OCI-LY3 (cell line): ENCODE results near the gene VCAM1.

Source experiments
- CTCF ChIP-seq: fragments of 200-600, 300-600 bp; sonication (generic); IDR thresholded peaks from 2 replicates; pipeline ENCODE4 v1.5.1; 2014; ENCODE audit warnings: antibody characterized with exemption, low read length, low read depth
- EZH2phosphoT487 ChIP-seq: fragments of 200-600 bp; shearing (Covaris generic); IDR thresholded peaks from 2 replicates; pipeline ENCODE4 v1.6.1; 2018; ENCODE audit warnings: antibody characterized with exemption, mixed run types, low read depth

- no peak for TF ChIP-seq CTCF
- no peak for TF ChIP-seq EZH2phosphoT487
These were observed 30.7 kb downstream of the VCAM1 start for GRCh38 chr1:100750005-100750885.
